HG02981 (cell line): Measurements from ENCODE around the gene COL4A6.

Experiments
- ATAC-seq: cut with Tn5 transposase; IDR thresholded peaks from one replicate; pipeline ENCODE4 v1.9.1; 2021; ENCODE audit warnings: mild to moderate bottlenecking, moderate library complexity; ENCODE audit not compliant: unreplicated experiment

Gene COL4A6

DNA sequence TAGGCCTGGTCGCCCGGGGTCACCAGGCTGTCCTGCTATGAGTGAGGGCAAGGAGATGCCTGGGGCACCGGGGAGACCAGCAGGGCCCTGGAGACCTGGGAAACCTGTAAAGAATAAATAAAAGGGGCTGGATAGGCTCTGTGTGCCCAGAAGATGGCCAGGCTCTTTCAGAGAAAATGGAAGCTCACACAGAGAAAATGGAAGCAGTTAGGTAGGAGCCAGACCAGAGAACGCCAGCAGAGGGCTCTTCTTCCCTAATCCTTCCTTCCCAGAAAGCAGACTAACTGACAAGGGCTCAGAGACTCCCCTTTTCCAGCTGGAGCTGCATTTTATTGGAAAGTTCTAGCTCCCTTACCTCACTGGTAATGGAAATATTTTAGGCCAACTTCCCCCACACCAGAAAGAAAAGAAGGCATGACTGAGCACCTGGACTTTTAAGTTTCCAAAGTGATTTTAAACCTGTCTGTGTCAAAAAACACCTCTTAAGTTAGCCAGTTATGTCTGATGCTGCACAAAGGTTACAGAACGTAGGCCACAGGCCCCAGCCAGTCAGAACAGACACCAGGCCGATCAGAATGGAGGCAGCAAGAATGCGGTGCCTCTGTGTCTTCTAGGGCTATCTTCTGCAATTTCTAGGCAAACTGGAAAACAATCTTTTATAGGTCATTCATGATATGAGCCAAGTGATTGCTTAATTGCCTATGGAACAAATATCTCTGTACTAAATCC lies 272.7 kb downstream of the COL4A6 start:
- ATAC-seq, result no peak

- ATAC-seq, result no peak
Observed at GRCh38 chrX:108163333-108164082, 274.7 kb downstream of the COL4A6 start.

DNA sequence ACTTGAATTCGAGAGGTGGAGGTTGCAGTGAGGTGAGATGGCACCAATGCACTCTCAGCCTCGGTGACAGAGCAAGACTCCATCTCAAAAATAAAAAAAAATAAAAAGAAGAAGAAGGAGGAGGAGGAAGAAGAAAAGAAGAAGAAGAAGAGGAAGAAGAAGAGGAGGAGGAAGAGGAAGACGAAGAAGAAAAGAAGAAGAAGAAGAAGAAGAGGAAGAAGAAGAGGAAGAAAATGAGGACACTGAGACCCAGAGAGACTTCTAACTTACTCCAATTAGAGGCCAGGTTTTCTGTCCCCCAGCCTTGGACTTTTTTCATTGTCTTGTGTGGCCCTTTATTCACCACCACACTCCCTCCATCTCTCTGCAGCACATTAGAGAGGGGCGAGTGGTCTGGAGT lies 276.0 kb downstream of the COL4A6 start:
- no peak for ATAC-seq

DNA sequence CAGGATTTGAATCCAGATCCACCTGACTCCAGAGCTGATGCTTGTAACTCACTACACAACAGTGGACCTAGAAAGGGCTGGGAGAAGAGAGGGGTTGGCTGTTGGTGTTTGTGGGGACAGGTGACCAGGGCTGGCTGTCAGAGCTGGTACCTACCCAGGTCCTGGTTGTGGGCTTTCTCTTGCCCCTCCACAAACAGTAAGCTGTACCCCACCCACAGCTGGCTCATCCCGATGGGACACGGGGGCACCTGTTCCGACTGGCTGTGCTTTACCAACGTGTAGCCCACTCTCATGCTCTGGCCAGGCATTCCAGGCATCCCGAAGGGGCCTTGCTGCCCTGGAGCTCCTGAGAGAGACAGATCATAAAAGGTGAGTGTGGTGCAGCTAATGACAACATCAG lies 277.9 kb downstream of the COL4A6 start:
- no peak for ATAC-seq

DNA sequence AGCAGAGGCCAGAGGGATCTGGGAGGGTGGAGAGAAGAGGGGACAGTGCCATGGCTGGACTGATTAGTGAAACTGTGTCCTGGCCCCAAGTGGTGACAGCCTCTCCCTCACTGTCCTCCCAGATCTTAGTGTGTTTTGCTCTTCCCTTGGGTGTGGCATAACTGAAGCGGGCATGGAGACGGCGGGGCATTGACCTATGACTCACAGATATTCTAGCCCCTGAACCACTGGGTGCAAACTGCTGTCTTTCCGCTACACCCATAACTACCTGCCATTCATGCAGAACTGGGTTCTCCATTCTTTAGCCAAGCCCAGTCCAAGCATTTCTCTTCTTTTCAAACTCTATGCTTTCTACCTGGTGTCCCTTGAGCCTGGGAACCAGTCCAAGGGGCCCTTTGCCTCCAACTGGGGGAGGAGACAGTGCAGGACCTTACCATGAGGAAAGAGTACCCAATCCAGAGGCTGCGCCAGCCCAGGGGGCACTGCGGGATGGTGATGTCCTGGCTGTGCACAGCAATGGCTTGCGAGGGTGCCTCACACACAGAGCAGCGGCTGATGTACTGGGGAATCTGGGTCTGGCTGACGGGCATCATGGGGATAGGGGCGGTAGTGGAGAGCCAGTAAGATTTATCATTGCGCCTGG lies 279.1 kb downstream of the COL4A6 start:
- no peak for ATAC-seq

GRCh38 chrX:108157628-108158027 lies 280.6 kb downstream of the COL4A6 start:
- ATAC-seq, result no peak

GRCh38 chrX:108156934-108157466 lies 281.2 kb downstream of the COL4A6 start:
- no peak for ATAC-seq

GRCh38 chrX:108156082-108156481 lies 282.1 kb downstream of the COL4A6 start:
- no peak for ATAC-seq

- peak; percentile 96 for ATAC-seq
Observed at GRCh38 chrX:108148524-108148923, 289.7 kb downstream of the COL4A6 start.

- no peak for ATAC-seq
Observed at GRCh38 chrX:108138814-108139702, 299.2 kb downstream of the COL4A6 start.

DNA sequence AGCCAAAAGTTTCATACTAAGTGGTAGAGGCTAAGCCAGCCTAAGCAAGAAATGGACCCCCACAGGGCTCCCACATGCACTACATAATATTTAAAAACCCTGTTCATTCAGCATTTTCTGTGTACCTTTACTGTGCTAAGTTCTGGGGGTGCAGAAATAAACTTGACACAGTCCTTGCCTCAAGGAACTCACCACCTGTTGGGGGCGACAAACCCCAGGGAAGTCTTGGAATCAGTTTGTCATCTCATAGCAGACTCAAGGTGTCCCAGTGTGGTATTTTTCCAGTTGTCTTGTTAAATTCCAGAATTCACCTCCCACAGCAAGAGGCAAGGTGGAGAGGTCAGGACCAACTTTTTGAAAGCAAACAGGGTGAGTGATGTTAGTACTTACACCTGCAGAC lies 303.5 kb downstream of the COL4A6 start:
- no peak for ATAC-seq

DNA sequence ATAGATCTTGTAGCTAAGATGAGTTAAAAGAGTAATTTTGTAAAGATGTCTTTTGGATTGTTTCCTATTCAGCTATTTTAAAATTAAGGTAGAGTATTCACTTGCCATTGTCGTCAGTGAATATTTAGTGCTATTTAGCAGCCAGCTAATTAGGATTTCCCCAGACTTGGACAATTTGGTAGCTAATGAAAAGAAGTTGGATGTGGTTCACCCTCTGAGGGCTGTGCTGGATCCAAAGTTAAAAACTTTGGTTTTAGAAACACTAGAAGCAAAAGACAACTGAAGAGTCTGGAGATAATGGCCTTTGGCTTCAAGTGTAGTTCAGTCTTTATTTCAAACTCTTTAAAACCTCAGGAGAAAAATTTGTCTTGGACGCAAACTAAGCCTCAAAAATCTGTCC lies 305.3 kb downstream of the COL4A6 start:
- no peak for ATAC-seq

DNA sequence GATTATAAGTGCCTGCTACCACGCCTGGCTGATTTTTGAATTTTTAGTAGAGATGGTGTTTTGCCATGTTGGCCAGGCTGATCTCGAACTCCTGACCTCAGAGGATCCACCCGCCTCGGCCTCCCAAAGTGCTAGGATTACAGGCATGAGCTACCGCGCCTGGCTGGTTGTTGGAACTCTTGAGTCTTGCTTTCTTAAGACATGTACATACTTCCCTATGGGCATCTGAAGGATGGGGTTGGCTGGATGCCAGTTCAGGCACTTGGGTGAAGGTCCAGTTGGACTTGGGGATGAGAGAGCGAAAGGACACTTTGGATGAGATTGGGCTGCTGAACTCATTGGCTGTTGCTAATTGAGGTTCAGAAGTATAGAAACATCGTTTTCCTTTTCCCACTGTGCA lies 306.2 kb downstream of the COL4A6 start:
- no peak for ATAC-seq

DNA sequence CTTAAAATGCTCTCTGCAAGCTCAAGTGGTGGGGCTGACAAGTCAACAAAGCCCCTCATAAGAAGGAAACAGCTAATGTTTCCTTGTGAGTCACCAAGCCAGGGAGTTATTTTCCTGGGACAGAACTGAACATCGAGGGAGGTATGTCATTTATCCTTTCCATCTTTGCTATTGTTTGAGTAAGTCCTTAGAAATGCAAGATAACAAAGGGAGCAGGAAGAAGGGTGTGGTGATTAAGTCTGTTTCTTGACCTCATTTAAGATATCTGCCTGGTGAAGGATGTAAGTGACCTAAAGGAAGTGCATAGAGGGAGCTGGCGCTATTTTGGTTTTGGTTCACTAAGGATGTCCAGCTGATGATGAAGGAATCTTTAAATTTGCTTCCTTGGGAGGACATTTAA lies 306.8 kb downstream of the COL4A6 start:
- no peak for ATAC-seq

DNA sequence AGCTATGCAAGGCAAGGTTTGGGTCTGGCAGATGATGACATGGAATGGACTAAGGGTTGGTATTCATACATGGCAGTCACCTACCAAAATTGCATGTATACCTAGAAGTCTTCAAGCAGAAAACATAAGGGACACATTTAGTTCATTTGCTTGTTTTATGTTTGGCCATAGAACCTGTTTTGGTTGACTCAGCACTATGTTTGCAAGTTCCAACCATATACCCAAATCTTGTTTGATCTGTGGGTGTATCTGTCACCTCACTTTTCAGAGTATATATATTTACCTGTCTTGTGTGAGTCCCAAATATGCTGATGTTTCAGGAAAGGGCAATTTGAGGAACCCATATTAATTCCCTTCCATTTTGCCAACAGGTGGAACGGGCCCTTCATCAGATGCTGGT lies 307.3 kb downstream of the COL4A6 start:
- no peak for ATAC-seq

DNA sequence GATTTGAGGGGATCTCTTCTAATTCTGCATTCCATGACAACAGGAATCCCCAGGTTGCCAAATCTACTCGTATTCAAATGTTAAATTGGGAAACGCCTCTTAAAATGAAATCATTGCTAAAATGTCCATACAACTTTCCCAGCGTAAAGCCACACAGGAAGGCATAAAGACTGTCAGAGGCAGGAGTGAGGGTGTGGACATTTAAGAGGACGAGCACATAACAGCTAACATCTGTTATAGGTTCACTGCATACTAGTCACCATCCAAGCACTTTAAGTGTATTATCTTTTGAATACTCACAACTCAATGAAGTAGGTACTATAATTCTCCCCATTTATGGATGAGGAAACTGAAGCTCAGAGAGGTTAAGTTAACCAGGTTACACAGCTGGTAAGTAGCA lies 311.1 kb downstream of the COL4A6 start:
- ATAC-seq, result no peak

DNA sequence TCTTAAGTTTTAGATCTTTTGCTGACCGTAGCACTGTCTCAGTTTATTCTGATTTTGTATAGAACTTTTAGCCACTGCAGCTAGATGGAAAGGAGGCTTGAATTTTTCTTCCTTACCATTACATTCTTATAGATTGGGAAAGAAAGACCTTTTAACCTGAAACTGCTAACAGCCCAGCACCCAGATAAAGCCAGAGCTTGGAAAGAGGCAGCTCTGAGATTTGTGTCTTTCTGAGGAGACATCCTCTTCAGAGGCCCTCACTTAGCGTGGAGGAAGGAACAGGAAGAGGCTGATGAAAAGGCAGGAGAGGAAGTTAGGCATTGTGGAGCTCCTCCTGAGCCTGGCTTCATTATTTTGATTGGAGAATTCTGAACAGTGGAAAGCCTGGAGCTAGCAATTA lies 311.6 kb downstream of the COL4A6 start:
- no peak for ATAC-seq

GRCh38 chrX:108123591-108124366 lies 314.4 kb downstream of the COL4A6 start:
- ATAC-seq, result no peak

DNA sequence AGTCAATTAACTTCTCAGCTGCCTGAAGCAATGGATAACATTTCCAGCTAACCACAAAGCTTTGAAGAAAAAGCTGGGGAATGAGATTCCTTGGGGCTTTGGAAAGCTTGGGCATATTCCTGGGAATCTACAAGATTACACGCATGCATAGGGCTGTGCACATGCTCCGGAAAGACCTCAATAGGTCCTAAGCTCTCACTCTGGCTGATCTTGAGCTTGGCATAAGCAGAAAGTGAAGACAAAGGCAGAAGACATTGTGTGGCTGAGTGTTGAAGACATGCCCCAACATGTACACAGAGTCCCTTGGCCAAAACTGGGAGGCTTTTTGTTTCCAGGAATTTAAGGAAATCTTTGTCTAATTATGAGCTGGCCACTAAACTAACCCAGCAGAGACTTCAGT lies 315.5 kb downstream of the COL4A6 start:
- ATAC-seq, result no peak

- no peak for ATAC-seq
Observed at GRCh38 chrX:108121291-108121690, 316.9 kb downstream of the COL4A6 start.
